ENCODE data around the gene DMRTB1. TPM values are rescaled to one million over a fixed set of nuclear protein-coding genes. Genes with fewer than 3 reads are reported as not detected.

Gene DMRTB1
- total RNA-seq, 1 experiment from 2014 or later, result not detected

DNA sequence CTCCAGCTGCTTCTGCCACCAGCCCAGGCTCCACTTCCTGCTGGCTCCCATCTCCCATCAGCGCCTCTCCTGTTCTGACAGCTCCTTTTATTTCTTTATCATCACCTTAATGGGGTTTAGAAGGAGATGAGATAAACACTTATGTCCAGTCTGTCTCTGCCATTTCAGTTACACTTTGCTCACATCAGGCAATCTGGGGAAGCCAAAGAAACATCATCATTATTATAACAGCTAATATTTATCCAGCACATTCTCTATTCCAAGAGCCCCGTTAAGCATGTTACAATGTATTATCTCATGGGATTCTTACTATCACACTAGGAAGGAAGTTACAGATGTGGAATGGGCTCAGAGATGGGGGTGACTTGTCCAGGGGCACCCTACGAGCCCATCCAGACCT lies 31.2 kb downstream of the DMRTB1 start:
- DNase-seq, result no peak
- H3K27me3 ChIP-seq (ENCODE audit: low read length), result no peaks in the 10 kb centered on the region
- H3K4me3 ChIP-seq (ENCODE audit: low read length), result no peak overlapping the region
- H3K36me3 ChIP-seq (ENCODE audit: insufficient read depth, low read length), result no peaks in the 10 kb centered on the region
- H3K9me2 ChIP-seq (replicated peaks; ENCODE audit: insufficient read depth, low read length), result no peaks in the 10 kb centered on the region
- no peaks in the 10 kb centered on the region for H3K4me1 ChIP-seq (ENCODE audit: low read length)
- H3K79me2 ChIP-seq (ENCODE audit: low read length), result no peaks in the 10 kb centered on the region
- no peak overlapping the region for H3K4me2 ChIP-seq (ENCODE audit: low read depth, low read length, poor library complexity, severe bottlenecking)
- H3K9me3 ChIP-seq (ENCODE audit: low read length), result no peaks in the 10 kb centered on the region
- no peak overlapping the region for H3K9ac ChIP-seq (ENCODE audit: low read length)
- no peak overlapping the region for H2AFZ ChIP-seq (ENCODE audit: low read length)
- H3K27ac ChIP-seq (ENCODE audit: low read length), result no peak overlapping the region
- peaks cover 6% of the 10 kb centered on the region for H4K20me1 ChIP-seq (ENCODE audit: insufficient read depth, low read depth, low read length)

DNA sequence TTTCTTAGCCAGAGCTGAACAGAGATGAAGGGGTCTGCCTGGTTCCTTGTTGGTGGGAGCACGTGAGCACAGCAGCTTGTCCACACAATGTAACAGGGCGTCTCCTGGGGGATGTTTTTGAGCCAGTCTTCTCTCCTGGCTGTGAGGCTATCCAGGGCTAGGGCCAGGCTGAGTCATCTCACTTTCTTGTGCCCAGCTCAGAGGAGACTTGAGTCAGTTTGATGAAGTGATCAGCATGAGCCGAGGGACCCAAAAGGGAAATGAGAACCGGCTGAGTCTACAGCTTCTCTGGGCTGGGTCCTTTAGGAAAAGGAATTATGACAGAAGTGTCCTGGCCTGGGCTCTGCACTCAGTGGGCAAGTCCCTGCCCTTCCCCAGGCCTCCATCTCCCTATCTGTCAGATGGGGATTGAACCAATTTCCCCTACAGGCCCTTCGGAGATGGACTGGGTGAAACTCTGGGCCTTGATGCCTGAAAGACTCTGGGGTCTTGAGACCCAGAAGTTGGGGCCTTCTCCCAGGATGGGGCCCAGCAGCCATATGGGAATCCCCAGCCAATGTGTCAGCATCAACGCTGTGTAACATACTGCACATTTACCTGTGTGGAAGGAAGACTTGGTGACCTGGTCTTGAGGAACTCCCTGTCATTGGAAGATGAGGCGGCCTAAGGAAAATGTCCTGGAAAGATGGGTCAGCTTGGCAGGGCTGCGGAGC lies 36.6 kb downstream of the DMRTB1 start:
- no peaks in the 10 kb centered on the region for H4K20me1 ChIP-seq (ENCODE audit: insufficient read depth, low read depth, low read length)
- no peak overlapping the region for H3K4me2 ChIP-seq (ENCODE audit: low read depth, low read length, poor library complexity, severe bottlenecking)
- H3K27ac ChIP-seq (ENCODE audit: low read length), result no peak overlapping the region
- H3K9ac ChIP-seq (ENCODE audit: low read length), result no peak overlapping the region
- H3K36me3 ChIP-seq (ENCODE audit: insufficient read depth, low read length), result no peaks in the 10 kb centered on the region
- H3K4me3 ChIP-seq (ENCODE audit: low read length), result no peak overlapping the region
- H3K9me2 ChIP-seq (replicated peaks; ENCODE audit: insufficient read depth, low read length), result no peaks in the 10 kb centered on the region
- H3K4me1 ChIP-seq (ENCODE audit: low read length), result no peaks in the 10 kb centered on the region
- H3K9me3 ChIP-seq (ENCODE audit: low read length), result no peaks in the 10 kb centered on the region
- no peak for DNase-seq
- no peaks in the 10 kb centered on the region for H3K79me2 ChIP-seq (ENCODE audit: low read length)
- H3K27me3 ChIP-seq (ENCODE audit: low read length), result no peaks in the 10 kb centered on the region
- H2AFZ ChIP-seq (ENCODE audit: low read length), result no peak overlapping the region

DNA sequence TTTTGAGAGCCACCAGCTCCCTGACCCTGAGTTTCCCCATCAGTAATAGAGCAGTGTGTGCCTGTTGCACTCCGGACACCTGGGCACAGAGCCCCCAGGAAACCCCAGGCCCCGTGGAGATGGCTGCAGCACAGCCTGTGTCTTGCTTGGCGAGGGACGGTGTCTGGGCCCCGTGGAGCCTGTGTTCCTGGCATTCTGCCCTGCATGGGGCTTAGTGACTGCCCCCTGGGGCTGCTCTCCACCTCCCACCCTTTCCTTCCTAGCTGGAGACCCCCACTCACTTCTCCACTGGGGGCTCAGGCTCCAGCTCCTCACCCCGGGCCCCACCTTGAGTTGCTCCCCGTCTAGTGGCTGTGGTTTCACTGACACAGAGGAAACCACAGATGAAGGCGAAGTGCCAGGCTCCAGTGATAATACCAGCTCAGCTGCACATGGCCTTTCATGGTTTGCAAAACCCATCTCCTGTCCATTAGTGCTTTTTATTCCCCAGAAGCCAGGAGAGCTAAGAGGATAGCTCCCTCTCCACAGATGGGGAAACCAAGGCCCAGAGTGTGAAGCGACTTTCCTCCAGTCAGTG lies 39.4 kb downstream of the DMRTB1 start:
- Histone ChIP-seq H2AFZ (ENCODE audit: low read length) (no peak overlapping the region), H3K4me2 (ENCODE audit: low read depth, low read length, poor library complexity, severe bottlenecking) (no peak overlapping the region), H3K79me2 (ENCODE audit: low read length) (no peaks in the 10 kb centered on the region), H3K9ac (ENCODE audit: low read length) (no peak overlapping the region), H3K36me3 (ENCODE audit: insufficient read depth, low read length) (no peaks in the 10 kb centered on the region), H3K4me1 (ENCODE audit: low read length) (no peaks in the 10 kb centered on the region), H3K9me2 (replicated peaks; ENCODE audit: insufficient read depth, low read length) (no peaks in the 10 kb centered on the region), H3K27ac (ENCODE audit: low read length) (no peak overlapping the region), H3K9me3 (ENCODE audit: low read length) (no peaks in the 10 kb centered on the region), H3K27me3 (ENCODE audit: low read length) (no peaks in the 10 kb centered on the region), H3K4me3 (ENCODE audit: low read length) (no peak overlapping the region), H4K20me1 (ENCODE audit: insufficient read depth, low read depth, low read length) (no peaks in the 10 kb centered on the region)
- no peak for DNase-seq

DNA sequence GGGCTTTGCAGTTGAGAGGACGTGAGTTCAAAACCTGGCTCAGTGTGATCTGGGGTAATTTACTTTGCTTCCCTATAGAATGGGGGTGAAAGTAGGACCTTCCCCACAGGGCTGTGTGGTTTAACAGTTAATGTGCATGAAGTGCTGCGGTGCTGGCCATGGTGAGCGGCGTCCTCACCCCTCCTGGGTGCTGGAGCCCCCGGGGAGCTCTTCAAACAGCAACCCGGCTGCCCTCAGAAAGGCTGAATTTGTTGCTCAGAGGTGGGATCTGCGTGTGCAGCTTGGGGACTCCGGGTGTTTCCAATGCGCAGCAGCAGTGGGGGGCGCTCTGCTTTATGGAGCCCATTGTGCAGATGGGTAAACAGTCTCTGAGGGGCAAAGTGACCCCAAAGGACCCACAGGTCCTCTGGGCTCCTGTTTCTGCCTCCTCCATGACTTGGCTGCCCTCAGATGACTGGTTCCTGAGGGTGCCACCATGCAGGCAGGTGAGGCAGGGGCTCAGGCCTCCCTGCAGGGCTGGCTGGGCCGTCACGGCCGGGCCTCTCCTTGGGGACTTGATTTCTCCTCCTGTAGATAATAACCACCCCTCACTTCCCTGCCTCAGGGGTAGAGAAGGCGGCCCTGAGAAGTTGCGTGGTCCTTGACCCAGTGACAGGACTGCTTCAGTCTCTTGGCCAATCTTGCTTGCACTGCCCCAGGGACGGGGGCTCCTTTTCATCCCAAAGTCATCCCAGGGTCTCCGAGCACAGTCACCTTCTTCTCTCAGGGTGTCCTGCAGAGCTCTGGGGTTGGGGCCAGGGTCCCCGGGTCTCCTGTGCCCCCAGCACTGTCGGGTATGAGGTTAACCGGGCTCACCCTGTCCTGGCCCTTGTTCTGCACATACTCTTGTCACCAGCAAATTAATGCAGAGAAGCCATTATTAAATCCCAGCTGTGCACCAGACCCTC lies 40.3 kb downstream of the DMRTB1 start:
- H2AFZ ChIP-seq (ENCODE audit: low read length), result no peak overlapping the region

DNA sequence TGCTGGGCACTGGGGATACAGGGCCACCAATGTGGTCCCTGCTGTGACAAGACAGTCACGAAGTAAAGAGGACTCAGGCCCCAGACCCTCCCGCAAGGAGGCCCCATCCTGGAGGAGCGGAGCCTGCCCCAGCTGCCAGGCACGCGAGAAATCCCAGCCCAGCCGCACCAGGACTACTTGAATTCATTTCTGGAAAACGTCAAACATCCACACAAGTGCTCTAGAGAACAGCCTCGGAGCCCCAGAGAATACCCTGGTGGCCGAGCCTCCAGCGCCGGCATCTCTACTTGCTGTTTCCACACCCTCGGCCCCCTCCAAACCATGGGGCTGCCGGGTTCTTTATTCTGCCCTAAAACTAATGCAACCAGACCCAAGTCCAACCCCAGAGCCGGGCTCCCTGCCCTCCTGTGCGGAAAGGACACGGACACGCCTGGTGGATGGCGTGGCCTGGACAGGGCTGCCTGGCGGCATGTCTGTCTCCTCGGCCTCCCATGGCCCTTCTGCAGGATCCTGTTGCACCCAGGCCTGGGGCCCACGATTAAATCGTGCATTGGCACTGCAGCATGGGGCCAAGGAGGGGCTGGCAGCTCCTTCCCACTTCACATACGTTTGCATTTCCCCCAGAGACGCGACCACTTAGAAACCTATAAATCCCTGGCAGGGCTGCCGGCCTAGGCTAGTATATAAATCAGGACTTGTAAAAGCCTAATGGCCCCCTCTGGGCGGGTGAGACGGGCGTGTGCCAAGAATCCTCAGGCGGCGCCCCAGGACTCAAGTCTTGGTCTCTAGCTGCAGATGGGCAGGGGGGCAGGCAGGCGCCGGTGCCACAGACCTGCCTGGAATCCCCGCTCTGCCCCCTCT lies 41.2 kb downstream of the DMRTB1 start:
- H3K4me2 ChIP-seq (ENCODE audit: low read depth, low read length, poor library complexity, severe bottlenecking), result no peak overlapping the region
- no peak overlapping the region for H3K9ac ChIP-seq (ENCODE audit: low read length)
- DNase-seq, result no peak
- no peaks in the 10 kb centered on the region for H3K27me3 ChIP-seq (ENCODE audit: low read length)
- no peaks in the 10 kb centered on the region for H3K79me2 ChIP-seq (ENCODE audit: low read length)
- no peaks in the 10 kb centered on the region for H4K20me1 ChIP-seq (ENCODE audit: insufficient read depth, low read depth, low read length)
- H3K27ac ChIP-seq (ENCODE audit: low read length), result no peak overlapping the region
- no peaks in the 10 kb centered on the region for H3K9me3 ChIP-seq (ENCODE audit: low read length)
- H3K9me2 ChIP-seq (replicated peaks; ENCODE audit: insufficient read depth, low read length), result no peaks in the 10 kb centered on the region
- H2AFZ ChIP-seq (ENCODE audit: low read length), result no peak overlapping the region
- H3K4me1 ChIP-seq (ENCODE audit: low read length), result no peaks in the 10 kb centered on the region
- H3K4me3 ChIP-seq (ENCODE audit: low read length), result no peak overlapping the region
- no peaks in the 10 kb centered on the region for H3K36me3 ChIP-seq (ENCODE audit: insufficient read depth, low read length)

More for the DNA sequence above, 40.3 kb downstream of the DMRTB1 start:
- H3K9ac ChIP-seq (ENCODE audit: low read length), result no peak overlapping the region
- no peaks in the 10 kb centered on the region for H3K27me3 ChIP-seq (ENCODE audit: low read length)
- no peaks in the 10 kb centered on the region for H3K79me2 ChIP-seq (ENCODE audit: low read length)
- H3K4me2 ChIP-seq (ENCODE audit: low read depth, low read length, poor library complexity, severe bottlenecking), result no peak overlapping the region
- H3K9me3 ChIP-seq (ENCODE audit: low read length), result no peaks in the 10 kb centered on the region
- no peaks in the 10 kb centered on the region for H4K20me1 ChIP-seq (ENCODE audit: insufficient read depth, low read depth, low read length)
- DNase-seq, result no peak
- no peaks in the 10 kb centered on the region for H3K36me3 ChIP-seq (ENCODE audit: insufficient read depth, low read length)
- no peaks in the 10 kb centered on the region for H3K4me1 ChIP-seq (ENCODE audit: low read length)
- H3K4me3 ChIP-seq (ENCODE audit: low read length), result no peak overlapping the region
- H3K27ac ChIP-seq (ENCODE audit: low read length), result no peak overlapping the region
- H3K9me2 ChIP-seq (replicated peaks; ENCODE audit: insufficient read depth, low read length), result no peaks in the 10 kb centered on the region

DNA sequence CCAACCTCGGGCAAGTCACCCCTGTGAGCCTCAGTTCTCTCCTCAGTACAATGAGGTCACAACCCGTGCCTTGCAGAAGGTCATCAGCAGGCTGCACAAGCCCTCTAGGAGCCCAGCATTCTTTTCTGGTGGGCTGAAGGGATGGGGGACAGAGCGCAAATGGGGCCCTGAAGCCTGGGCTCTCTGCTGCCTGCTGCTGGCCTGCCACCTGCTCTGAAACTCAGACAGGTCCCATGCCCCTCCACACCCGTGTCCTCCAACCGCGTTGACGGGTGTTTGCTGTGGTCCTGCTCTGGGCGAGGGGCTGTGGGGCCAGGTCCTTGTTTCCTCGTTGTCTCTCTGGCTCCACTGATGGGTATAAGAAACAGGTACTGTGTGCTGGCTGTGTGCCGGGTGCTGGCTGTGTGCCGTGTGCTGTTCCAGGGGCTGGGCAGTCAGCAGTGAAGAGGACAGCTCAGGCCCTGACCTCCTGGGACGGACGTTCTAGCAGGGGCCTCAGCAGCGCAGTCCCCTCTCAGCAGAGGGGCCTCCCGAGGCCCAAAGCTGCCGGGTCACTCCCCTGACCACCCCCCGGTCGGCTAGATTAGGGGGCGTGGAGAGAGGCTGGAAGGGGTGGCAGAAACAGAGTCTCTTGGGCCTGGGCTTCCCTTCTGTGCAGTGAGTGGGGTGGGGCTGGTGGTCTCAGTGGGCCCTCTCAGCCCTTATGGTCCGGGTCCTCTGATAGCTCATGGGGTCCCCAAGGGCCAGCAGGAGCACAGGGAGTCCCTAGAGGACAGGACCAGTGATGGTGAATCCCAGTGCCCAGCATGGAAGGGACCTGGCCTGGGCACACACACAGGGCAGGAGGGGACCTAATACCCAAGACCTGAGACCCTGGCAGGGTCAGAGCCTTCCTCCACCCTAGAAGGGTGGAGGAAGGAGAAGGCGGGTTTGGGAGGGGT lies 42.1 kb downstream of the DMRTB1 start:
- Histone ChIP-seq H3K27me3 (ENCODE audit: low read length) (no peaks in the 10 kb centered on the region), H2AFZ (ENCODE audit: low read length) (no peak overlapping the region), H3K4me3 (ENCODE audit: low read length) (no peak overlapping the region), H3K79me2 (ENCODE audit: low read length) (no peaks in the 10 kb centered on the region), H3K36me3 (ENCODE audit: insufficient read depth, low read length) (no peaks in the 10 kb centered on the region), H3K9me2 (replicated peaks; ENCODE audit: insufficient read depth, low read length) (no peaks in the 10 kb centered on the region), H3K27ac (ENCODE audit: low read length) (no peak overlapping the region), H3K4me1 (ENCODE audit: low read length) (no peaks in the 10 kb centered on the region), H3K9ac (ENCODE audit: low read length) (no peak overlapping the region), H3K9me3 (ENCODE audit: low read length) (no peaks in the 10 kb centered on the region), H3K4me2 (ENCODE audit: low read depth, low read length, poor library complexity, severe bottlenecking) (no peak overlapping the region), H4K20me1 (ENCODE audit: insufficient read depth, low read depth, low read length) (no peaks in the 10 kb centered on the region)
- no peak for DNase-seq

DNA sequence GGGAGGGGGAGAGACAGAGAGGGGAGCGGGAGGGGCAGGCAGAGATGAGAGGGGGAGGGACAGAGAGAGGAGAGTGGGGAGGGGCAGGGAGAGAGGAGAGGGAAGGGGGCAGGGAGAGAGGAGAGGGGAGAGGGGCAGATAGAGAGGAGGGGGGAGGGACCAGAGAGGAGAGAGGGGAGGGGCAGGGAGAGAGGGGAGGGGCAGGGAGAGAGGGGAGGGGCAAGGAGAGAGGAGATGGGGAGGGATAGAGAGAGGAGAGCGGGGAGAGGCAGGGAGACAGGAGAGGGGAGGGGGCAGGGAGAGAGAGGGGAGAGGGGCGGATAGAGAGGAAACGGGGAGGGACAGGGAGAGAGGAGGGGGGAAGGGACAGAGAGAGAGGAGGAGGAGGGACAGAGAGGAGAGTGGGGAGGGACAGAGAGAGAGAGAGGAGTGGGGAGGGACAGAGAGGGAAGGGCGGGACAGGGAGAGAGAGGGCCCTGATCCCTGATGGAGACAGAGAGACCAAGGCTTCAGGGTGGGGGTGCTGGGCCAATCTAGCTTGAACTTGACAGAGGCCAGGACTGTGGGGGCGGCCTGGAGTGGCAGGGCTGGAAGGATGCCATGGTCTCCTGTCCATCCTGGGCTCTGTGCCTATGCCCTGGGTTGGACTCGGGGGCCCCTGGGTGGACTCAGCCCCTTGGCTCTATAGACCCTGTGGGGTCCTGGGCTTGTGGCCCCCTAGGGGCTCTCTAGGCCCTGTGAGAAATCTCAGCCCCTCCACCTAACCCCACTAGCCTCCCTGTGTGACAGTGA lies 43.6 kb downstream of the DMRTB1 start:
- Histone ChIP-seq H2AFZ (ENCODE audit: low read length) (no peak overlapping the region), H3K36me3 (ENCODE audit: insufficient read depth, low read length) (no peaks in the 10 kb centered on the region), H3K9ac (ENCODE audit: low read length) (no peak overlapping the region), H3K4me3 (ENCODE audit: low read length) (no peak overlapping the region), H3K9me3 (ENCODE audit: low read length) (no peaks in the 10 kb centered on the region), H3K9me2 (replicated peaks; ENCODE audit: insufficient read depth, low read length) (no peaks in the 10 kb centered on the region), H3K79me2 (ENCODE audit: low read length) (no peaks in the 10 kb centered on the region), H3K4me2 (ENCODE audit: low read depth, low read length, poor library complexity, severe bottlenecking) (no peak overlapping the region), H3K27me3 (ENCODE audit: low read length) (no peaks in the 10 kb centered on the region), H3K27ac (ENCODE audit: low read length) (no peak overlapping the region), H4K20me1 (ENCODE audit: insufficient read depth, low read depth, low read length) (no peaks in the 10 kb centered on the region), H3K4me1 (ENCODE audit: low read length) (no peaks in the 10 kb centered on the region)
- no peak for DNase-seq

Data from Karpas-422 (cell line).